GM12892 (cell line): Measurements from ENCODE around the gene DNAJB4.

ENCODE experiments used
- POLR2A ChIP-seq: IDR thresholded peaks from 2 replicates; pipeline ENCODE4 v1.6.1; 2011; ENCODE audit warnings: low read depth, low read length, control low read depth
- POLR2AphosphoS5 ChIP-seq: IDR thresholded peaks from 2 replicates; pipeline ENCODE4 v1.6.1; 2011; ENCODE audit warnings: low read depth, low read length, control low read depth
- TAF1 ChIP-seq: IDR thresholded peaks from 2 replicates; pipeline ENCODE4 v1.6.1; 2011; ENCODE audit warnings: low read depth, mild to moderate bottlenecking, control low read depth, low read length, borderline replicate concordance

GRCh38 chr1:77955709-77956108 lies 49.0 kb upstream of the DNAJB4 start:
- TF ChIP-seq POLR2AphosphoS5 (no peak), POLR2A (no peak), TAF1 (no peak)
